Right hindlimb (tissue), 1 donor: ENCODE results near the gene VSTM4.

Experiments
- DNase-seq: peaks from one replicate; pipeline ENCODE4 v3.0.0-alpha.2; 2018

VSTM4 gene

GRCh38 chr10:49068209-49068608 lies 47.1 kb downstream of the VSTM4 start:
- DNase-seq: no peak

GRCh38 chr10:49066944-49067730 lies 48.2 kb downstream of the VSTM4 start:
- no peak for DNase-seq

GRCh38 chr10:49062229-49062628 lies 53.1 kb downstream of the VSTM4 start:
- DNase-seq: no peak

GRCh38 chr10:49061667-49062066 lies 53.7 kb downstream of the VSTM4 start:
- DNase-seq: no peak

- DNase-seq: peak; percentile 71
These were observed 56.7 kb downstream of the VSTM4 start for GRCh38 chr10:49058463-49059255.

GRCh38 chr10:49057231-49057880 lies 58.0 kb downstream of the VSTM4 start:
- DNase-seq: no peak

- DNase-seq: no peak
These were observed 59.0 kb downstream of the VSTM4 start for GRCh38 chr10:49056356-49056755.

- no peak for DNase-seq
These were observed 60.0 kb downstream of the VSTM4 start for GRCh38 chr10:49055221-49055849.

GRCh38 chr10:49054753-49055152 lies 60.6 kb downstream of the VSTM4 start:
- no peak for DNase-seq

- no peak for DNase-seq
These were observed 61.2 kb downstream of the VSTM4 start for GRCh38 chr10:49053998-49054692.

GRCh38 chr10:49053053-49053997 lies 62.0 kb downstream of the VSTM4 start:
- peak; percentile 60 for DNase-seq

GRCh38 chr10:49052069-49052468 lies 63.3 kb downstream of the VSTM4 start:
- DNase-seq: no peak

GRCh38 chr10:49050906-49051305 lies 64.4 kb downstream of the VSTM4 start:
- no peak for DNase-seq

- DNase-seq: no peak
These were observed 65.0 kb downstream of the VSTM4 start for GRCh38 chr10:49050366-49050765.

- DNase-seq: peak; percentile 49
These were observed 65.7 kb downstream of the VSTM4 start for GRCh38 chr10:49049660-49050059.

- no peak for DNase-seq
These were observed 68.1 kb downstream of the VSTM4 start for GRCh38 chr10:49047128-49047639.

- no peak for DNase-seq
These were observed 70.8 kb downstream of the VSTM4 start for GRCh38 chr10:49044293-49045193.

- no peak for DNase-seq
These were observed 74.7 kb downstream of the VSTM4 start for GRCh38 chr10:49040601-49041000.

GRCh38 chr10:49039409-49039808 lies 75.9 kb downstream of the VSTM4 start:
- DNase-seq: no peak

GRCh38 chr10:49038711-49039110 lies 76.6 kb downstream of the VSTM4 start:
- DNase-seq: no peak
